OCI-LY3 (cell line): Measurements from ENCODE around the gene MED27.

Experiments
- EZH2phosphoT487 ChIP-seq: fragments of 200-600 bp; shearing (Covaris generic); IDR thresholded peaks from 2 replicates; pipeline ENCODE4 v1.6.1; 2018; ENCODE audit warnings: antibody characterized with exemption, mixed run types, low read depth
- TF ChIP-seq, protein P1 (sequence below): fragments of 200-600, 300-600 bp; sonication (generic); IDR thresholded peaks from 2 replicates; pipeline ENCODE4 v1.5.1; 2014; ENCODE audit warnings: antibody characterized with exemption, low read length, low read depth

DNA sequence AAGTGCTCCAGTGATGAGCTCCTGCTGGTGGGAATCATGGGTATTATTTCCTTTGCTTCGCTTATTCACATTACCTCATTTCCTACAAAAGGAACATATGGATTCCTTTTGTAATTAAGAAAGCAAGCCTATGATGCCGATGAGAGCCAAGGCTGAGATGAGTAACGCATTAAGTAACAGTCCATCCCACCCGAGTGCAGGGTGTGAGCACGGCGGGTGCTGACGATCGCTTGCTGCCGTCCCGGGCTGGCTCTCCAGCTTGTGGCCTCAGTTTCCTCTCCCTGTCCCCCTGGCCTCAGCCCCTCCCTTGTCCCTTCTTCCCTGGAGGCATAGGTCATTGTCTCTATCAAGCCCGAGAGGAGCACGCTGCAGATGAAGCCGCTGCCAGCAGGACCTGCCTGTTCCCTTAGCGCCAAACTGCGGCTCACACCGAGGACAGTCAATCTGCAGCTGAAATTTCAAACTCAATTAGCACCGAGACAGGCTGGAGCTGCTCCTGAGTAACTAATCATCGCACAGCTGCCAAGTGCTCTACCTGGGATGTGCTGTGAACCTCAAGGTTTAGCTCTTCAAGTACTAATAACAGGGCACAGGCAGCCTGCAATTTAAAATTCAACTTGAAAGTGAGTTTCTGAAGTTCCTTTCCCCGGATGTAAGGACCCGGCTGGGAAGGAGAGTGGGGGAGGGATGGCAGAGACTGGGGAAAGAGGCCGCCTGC lies 224.6 kb downstream of the MED27 start:
- TF ChIP-seq, protein P1, sequence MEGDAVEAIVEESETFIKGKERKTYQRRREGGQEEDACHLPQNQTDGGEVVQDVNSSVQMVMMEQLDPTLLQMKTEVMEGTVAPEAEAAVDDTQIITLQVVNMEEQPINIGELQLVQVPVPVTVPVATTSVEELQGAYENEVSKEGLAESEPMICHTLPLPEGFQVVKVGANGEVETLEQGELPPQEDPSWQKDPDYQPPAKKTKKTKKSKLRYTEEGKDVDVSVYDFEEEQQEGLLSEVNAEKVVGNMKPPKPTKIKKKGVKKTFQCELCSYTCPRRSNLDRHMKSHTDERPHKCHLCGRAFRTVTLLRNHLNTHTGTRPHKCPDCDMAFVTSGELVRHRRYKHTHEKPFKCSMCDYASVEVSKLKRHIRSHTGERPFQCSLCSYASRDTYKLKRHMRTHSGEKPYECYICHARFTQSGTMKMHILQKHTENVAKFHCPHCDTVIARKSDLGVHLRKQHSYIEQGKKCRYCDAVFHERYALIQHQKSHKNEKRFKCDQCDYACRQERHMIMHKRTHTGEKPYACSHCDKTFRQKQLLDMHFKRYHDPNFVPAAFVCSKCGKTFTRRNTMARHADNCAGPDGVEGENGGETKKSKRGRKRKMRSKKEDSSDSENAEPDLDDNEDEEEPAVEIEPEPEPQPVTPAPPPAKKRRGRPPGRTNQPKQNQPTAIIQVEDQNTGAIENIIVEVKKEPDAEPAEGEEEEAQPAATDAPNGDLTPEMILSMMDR = no peak
- no peak for TF ChIP-seq EZH2phosphoT487
